ENCODE measurements around the gene ZNF407. TPM values are rescaled to one million over a fixed set of nuclear protein-coding genes. Genes with fewer than 3 reads are reported as not detected.

Gene ZNF407
- polyA plus RNA-seq, 1 experiment = 5.8 TPM

- Histone ChIP-seq H3K27ac (ENCODE audit: low read depth, low read length) (no peak overlapping the region), H3K27me3 (ENCODE audit: control insufficient read depth, insufficient read depth, low read length) (no peaks in the 10 kb centered on the region), H3K9me3 (ENCODE audit: control insufficient read depth, insufficient read depth, low read length) (no peaks in the 10 kb centered on the region), H3K4me3 (ENCODE audit: low read depth, low read length) (no peak overlapping the region)
- POLR2A ChIA-PET = no interaction called here
- TF ChIP-seq, protein P1, sequence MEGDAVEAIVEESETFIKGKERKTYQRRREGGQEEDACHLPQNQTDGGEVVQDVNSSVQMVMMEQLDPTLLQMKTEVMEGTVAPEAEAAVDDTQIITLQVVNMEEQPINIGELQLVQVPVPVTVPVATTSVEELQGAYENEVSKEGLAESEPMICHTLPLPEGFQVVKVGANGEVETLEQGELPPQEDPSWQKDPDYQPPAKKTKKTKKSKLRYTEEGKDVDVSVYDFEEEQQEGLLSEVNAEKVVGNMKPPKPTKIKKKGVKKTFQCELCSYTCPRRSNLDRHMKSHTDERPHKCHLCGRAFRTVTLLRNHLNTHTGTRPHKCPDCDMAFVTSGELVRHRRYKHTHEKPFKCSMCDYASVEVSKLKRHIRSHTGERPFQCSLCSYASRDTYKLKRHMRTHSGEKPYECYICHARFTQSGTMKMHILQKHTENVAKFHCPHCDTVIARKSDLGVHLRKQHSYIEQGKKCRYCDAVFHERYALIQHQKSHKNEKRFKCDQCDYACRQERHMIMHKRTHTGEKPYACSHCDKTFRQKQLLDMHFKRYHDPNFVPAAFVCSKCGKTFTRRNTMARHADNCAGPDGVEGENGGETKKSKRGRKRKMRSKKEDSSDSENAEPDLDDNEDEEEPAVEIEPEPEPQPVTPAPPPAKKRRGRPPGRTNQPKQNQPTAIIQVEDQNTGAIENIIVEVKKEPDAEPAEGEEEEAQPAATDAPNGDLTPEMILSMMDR (IDR thresholded peaks at IDR 0.05; ENCODE audit: low read depth, low read length) = no peak
- CTCF ChIA-PET = no interaction called here
- no peak for DNase-seq (ENCODE audit: low read depth, low spot score)
These were observed 205.4 kb downstream of the ZNF407 start for GRCh38 chr18:74803117-74803516.

GRCh38 chr18:74803769-74804168, 206.1 kb downstream of the ZNF407 start:
- ChIA-PET CTCF (no interaction called here), POLR2A (no interaction called here)
- Histone ChIP-seq H3K4me3 (ENCODE audit: low read depth, low read length) (no peak overlapping the region), H3K27ac (ENCODE audit: low read depth, low read length) (no peak overlapping the region), H3K9me3 (ENCODE audit: control insufficient read depth, insufficient read depth, low read length) (no peaks in the 10 kb centered on the region), H3K27me3 (ENCODE audit: control insufficient read depth, insufficient read depth, low read length) (no peaks in the 10 kb centered on the region)
- TF ChIP-seq, protein P1 (IDR thresholded peaks at IDR 0.05; ENCODE audit: low read depth, low read length) = no peak
- DNase-seq (ENCODE audit: low read depth, low spot score) = no peak

DNA sequence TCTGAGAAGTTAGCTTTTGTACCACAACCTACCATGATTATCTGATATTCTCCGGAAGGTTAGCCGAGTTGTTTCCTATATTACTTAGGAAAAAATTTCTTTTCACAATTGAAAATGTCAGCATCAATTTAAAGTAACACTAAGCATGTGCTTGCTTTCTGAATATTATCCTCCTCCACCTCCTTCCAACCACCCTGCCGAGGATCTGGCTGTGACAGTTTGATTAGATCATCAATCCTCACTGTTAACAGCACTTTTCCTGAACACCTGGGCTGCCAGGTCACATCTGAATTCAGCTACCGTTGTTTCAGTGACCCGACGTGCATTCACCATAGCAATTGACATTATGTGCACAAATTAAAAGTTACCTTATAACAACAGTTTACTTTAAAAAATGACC, 207.0 kb downstream of the ZNF407 start:
- H3K27ac ChIP-seq (ENCODE audit: low read depth, low read length) = no peak overlapping the region
- TF ChIP-seq, protein P1 (IDR thresholded peaks at IDR 0.05; ENCODE audit: low read depth, low read length) = no peak
- no peak for DNase-seq (ENCODE audit: low read depth, low spot score)
- H3K27me3 ChIP-seq (ENCODE audit: control insufficient read depth, insufficient read depth, low read length) = no peaks in the 10 kb centered on the region
- CTCF ChIA-PET = no interaction called here
- H3K9me3 ChIP-seq (ENCODE audit: control insufficient read depth, insufficient read depth, low read length) = no peaks in the 10 kb centered on the region
- POLR2A ChIA-PET = no interaction called here
- no peak overlapping the region for H3K4me3 ChIP-seq (ENCODE audit: low read depth, low read length)

DNA sequence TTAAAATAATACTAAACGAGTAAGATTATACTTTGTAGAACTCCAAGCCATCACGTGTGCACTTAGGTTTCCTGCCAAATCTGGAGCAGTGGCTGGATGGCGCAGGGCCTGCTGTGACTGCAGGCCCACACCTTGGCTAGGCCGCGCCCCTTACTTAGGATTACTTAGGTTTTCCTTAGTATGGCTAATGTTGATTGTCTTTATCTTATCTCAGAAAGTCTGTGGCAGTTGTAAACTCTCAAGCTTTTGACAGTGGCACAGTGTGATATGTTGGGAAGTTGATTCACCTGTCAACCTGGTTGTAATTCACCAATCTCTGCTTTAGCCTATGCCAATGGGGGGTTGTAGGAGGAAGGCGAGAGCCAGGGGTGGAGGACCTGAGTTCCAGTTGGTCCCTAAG, 208.4 kb downstream of the ZNF407 start:
- no peak for DNase-seq (ENCODE audit: low read depth, low spot score)
- H3K27ac ChIP-seq (ENCODE audit: low read depth, low read length) = peak overlapping the region; percentile 47
- no peaks in the 10 kb centered on the region for H3K27me3 ChIP-seq (ENCODE audit: control insufficient read depth, insufficient read depth, low read length)
- H3K4me3 ChIP-seq (ENCODE audit: low read depth, low read length) = peak overlapping the region; percentile 35
- no peaks in the 10 kb centered on the region for H3K9me3 ChIP-seq (ENCODE audit: control insufficient read depth, insufficient read depth, low read length)
- TF ChIP-seq, protein P1 (IDR thresholded peaks at IDR 0.05; ENCODE audit: low read depth, low read length) = no peak
- POLR2A ChIA-PET = interaction anchor here (0.7 kb wide), 1 partner anchor 9 kb away, joined by 3 read pairs; no protein-coding TSS in a partner anchor
- CTCF ChIA-PET = no interaction called here

DNA sequence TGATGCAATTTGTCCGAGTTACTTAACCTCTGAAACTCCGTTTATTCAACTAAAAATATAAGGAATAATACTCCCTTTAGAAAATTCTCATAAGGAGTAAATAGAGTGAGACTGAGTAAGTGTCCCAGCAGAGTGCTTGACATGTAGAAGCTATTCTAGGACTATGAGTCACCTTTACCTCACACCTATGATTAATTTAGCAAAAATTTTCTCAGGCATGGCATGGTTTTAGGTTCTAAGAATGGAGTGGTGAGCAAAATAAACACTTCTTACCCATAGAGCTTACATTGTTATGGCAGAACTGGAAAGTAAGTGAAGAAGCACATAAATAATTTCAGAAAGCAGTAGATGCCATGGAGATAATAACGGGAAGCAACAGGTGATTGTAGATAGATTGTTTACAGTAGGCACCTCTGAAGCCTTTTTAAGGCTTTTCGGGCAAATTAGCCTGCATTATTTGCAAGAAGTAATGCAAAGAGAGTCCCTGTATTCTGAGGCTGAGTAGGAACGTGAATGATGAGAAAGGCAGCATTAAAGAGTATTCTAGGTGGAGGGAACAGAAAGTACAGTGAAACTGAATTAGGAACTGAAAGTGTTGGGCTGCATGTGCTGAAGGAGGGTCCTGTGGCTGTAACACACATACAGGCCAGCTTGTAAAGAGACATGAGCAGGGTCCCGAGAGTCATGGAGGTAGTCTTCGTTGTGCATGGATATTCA, 209.2 kb downstream of the ZNF407 start:
- no peaks in the 10 kb centered on the region for H3K9me3 ChIP-seq (ENCODE audit: control insufficient read depth, insufficient read depth, low read length)
- POLR2A ChIA-PET = interaction anchor here (0.5 to 0.6 kb wide), 2 partner anchors 177 kb away, joined by 3 to 4 read pairs; no protein-coding TSS in a partner anchor
- TF ChIP-seq, protein P1 (IDR thresholded peaks at IDR 0.05; ENCODE audit: low read depth, low read length) = no peak
- H3K4me3 ChIP-seq (ENCODE audit: low read depth, low read length) = no peak overlapping the region; the same call in 1 of the 2 replicates
- no peaks in the 10 kb centered on the region for H3K27me3 ChIP-seq (ENCODE audit: control insufficient read depth, insufficient read depth, low read length)
- CTCF ChIA-PET = no interaction called here
- peak; percentile 61 for DNase-seq (ENCODE audit: low read depth, low spot score)
- peak overlapping the region; percentile 22 for H3K27ac ChIP-seq (ENCODE audit: low read depth, low read length)
